ENCODE results near the gene ACSF2.

DNA sequence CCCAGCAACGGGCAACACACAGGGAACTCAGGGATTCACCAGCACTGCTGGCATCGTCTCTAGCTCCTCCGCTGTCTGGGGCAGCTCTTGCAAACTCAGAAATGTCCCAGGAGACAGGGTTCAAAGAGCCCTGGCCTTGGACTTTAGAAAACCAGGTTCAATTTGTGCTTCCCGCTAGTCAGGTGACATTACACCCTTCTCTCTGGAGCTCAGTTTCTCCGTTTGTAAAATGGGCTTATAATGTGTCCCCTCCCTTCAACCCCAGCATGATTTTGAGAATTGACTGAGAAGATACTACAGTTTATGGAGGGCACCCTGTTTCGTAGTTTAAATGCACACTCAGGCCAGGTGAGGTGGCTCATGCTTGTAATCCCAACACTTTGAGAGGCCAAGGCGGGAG is 80.3 kb downstream of the ACSF2 start:
- TF ChIP-seq, protein P1, sequence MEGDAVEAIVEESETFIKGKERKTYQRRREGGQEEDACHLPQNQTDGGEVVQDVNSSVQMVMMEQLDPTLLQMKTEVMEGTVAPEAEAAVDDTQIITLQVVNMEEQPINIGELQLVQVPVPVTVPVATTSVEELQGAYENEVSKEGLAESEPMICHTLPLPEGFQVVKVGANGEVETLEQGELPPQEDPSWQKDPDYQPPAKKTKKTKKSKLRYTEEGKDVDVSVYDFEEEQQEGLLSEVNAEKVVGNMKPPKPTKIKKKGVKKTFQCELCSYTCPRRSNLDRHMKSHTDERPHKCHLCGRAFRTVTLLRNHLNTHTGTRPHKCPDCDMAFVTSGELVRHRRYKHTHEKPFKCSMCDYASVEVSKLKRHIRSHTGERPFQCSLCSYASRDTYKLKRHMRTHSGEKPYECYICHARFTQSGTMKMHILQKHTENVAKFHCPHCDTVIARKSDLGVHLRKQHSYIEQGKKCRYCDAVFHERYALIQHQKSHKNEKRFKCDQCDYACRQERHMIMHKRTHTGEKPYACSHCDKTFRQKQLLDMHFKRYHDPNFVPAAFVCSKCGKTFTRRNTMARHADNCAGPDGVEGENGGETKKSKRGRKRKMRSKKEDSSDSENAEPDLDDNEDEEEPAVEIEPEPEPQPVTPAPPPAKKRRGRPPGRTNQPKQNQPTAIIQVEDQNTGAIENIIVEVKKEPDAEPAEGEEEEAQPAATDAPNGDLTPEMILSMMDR (conservative IDR thresholded peaks at IDR 0.05): no peak
- TF ChIP-seq ZFX (IDR thresholded peaks at IDR 0.05): no peak
